Endodermal cell (in vitro differentiated cells): ENCODE data around the gene SUN1. TPM values are rescaled to one million over a fixed set of nuclear protein-coding genes. Genes with fewer than 3 reads are reported as not detected.

ENCODE experiments used
- DNase-seq: peaks from one replicate; pipeline ENCODE4 v3.0.0-alpha.2; 2017
- H3K27ac ChIP-seq: 2 replicates; pipeline ENCODE4 v1.5.1; 2013; ENCODE audit warnings: mild to moderate bottlenecking, low read depth, low read length, moderate library complexity
- H3K27me3 ChIP-seq: 2 replicates; pipeline ENCODE4 v1.6.1; 2013; ENCODE audit warnings: mild to moderate bottlenecking, low read length, moderate library complexity; ENCODE audit not compliant: insufficient read depth, control insufficient read depth, poor library complexity, severe bottlenecking
- H3K36me3 ChIP-seq: 2 replicates; pipeline ENCODE4 v1.7.0; 2013; ENCODE audit warnings: mild to moderate bottlenecking, low read length, moderate library complexity; ENCODE audit not compliant: control insufficient read depth, insufficient read depth
- H3K4me1 ChIP-seq: one replicate; pipeline ENCODE4 v1.7.0; 2013; ENCODE audit warnings: low read length; ENCODE audit not compliant: control insufficient read depth, insufficient read depth
- H3K4me3 ChIP-seq: 2 replicates; pipeline ENCODE4 v1.5.1; 2013; ENCODE audit warnings: mild to moderate bottlenecking, low read length, moderate library complexity
- H3K9ac ChIP-seq: 2 replicates; pipeline ENCODE4 v1.6.1; 2013; ENCODE audit warnings: mild to moderate bottlenecking, low read length, moderate library complexity; ENCODE audit not compliant: poor library complexity, severe bottlenecking; ENCODE audit errors: extremely low read depth
- H3K9me3 ChIP-seq: 2 replicates; pipeline ENCODE4 v1.6.1; 2013; ENCODE audit warnings: mild to moderate bottlenecking, low read length, moderate library complexity; ENCODE audit not compliant: control insufficient read depth
- H3K27ac Mint-ChIP-seq: 2 replicates; pipeline ENCODE4 v1.8.0; 2020; ENCODE audit warnings: mixed read lengths
- H3K27me3 Mint-ChIP-seq: 2 replicates; pipeline ENCODE4 v1.8.0; 2021; ENCODE audit warnings: mild to moderate bottlenecking, mixed read lengths; ENCODE audit not compliant: insufficient read depth
- H3K36me3 Mint-ChIP-seq: 2 replicates; pipeline ENCODE4 v1.8.0; 2020; ENCODE audit warnings: low read depth, mixed read lengths
- H3K4me1 Mint-ChIP-seq: 2 replicates; pipeline ENCODE4 v1.8.0; 2020; ENCODE audit warnings: mixed read lengths
- H3K4me3 Mint-ChIP-seq: 2 replicates; pipeline ENCODE4 v1.8.0; 2020; ENCODE audit warnings: mild to moderate bottlenecking, moderate library complexity, mixed read lengths
- H3K9me3 Mint-ChIP-seq: 2 replicates; pipeline ENCODE4 v1.8.0; 2020; ENCODE audit warnings: mild to moderate bottlenecking, mixed read lengths
- WGBS, 2 experiments: methylation state at CpG; one replicate each; pipeline versions ENCODE4 v1.1.5 to v1.1.7; 2013; ENCODE audit warnings: missing lambda C conversion rate in 2 of 2, mixed read lengths in 1 of 2; ENCODE audit not compliant: insufficient coverage in 1 of 2, insufficient read length in 1 of 2; 5-methylcytosine and 5-hydroxymethylcytosine counted together
- total RNA-seq, 2 donors: library from RNA; stranded (reverse); fragmentation: NEBNext Ultra II Directional in 1 of 2; extraction: Animal tissue kit (Norgen Biotek cat#: 25700) in 1 of 2; gene quantifications; 2 replicates in 1 of 2; 3 replicates in 1 of 2; pipeline ENCODE4 v1.2.1, GENCODE V29; 2021
- TF ChIP-seq, protein P1 (sequence below): fragments of 200-600 bp; sonication (generic); conservative IDR thresholded peaks from 2 replicates; pipeline ENCODE4 v1.5.0; 2021; ENCODE audit warnings: antibody characterized with exemption, mild to moderate bottlenecking

The SUN1 gene
- total RNA-seq, 2 donors from 2014 or later, result 133 to 136 TPM

DNA sequence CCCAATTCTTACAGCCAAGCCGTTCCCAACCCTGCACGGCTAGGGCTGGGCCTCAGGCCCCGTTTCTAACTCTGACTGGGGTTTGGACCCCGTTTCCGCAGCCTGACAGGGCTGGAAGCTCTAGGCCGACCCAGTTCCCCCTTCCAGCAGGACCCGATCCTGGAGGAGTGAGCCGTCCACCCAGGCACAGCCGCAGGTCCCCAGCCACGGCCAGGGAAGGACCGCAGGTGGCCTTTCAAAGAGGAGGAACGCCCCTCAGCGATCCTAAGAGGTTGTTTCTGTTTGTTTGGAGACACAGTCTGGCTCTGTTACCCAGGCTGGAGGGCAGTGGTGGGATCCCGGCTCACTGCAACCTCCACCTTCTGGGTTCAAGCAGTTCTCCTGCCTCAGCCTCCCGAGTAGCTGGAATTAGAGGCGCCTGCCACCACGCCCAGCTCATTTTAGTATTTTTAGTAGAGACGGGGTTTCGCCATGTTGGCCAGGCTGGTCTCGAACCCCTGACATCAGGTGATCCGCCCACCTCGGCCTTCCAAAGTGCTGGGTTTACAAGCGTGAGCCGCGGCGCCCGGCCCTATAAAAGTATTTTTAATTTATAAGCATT is 43.3 kb downstream of the SUN1 start:
- H3K36me3 Mint-ChIP-seq, result peaks cover 52% of the 10 kb centered on the region
- peak overlapping the region; percentile 48 for H3K27ac Mint-ChIP-seq

DNA sequence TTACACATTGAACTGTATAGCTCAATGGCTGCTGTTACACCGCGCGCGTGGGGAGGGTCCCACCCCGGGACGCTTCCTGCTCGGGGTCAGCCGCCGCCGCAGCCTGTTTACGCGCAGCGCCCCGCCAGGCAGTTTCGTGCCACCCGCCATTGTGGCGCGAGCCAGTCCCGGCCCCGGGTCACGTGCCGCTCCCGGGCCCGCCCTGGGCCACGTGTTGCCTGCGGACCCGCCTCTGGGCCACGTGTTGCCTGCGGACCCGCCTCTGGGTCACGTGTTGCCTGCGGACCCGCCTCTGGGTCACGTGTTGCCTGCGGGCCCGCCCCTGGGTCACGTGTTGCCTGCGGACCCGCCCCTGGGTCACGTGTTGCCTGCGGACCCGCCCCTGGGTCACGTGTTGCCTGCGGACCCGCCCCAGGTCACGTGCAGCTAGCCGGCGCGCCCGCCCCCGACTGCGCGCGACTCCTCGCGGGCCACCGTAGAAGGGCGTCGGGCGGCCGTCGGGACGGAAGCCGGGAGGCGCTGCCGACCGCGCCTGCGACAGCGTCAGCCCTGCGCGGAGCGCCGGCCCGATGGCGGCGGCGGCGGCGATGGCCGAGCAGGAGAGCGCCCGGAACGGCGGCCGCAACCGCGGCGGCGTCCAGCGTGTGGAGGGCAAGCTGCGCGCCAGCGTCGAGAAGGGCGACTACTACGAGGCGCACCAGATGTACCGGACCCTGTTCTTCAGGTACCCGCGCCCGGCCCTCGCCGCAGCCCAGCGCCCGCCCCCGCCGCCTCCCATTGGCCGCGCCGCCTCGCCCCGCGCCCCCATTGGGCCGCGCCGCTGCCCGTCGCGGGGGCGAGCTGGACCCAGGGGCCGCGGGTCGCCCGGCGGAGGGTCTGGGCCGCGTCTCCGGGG is 44.0 kb downstream of the SUN1 start, which contains the start of gene GET4:
TSS of gene GET4 (plus strand) at position 478 of the 895 bp plus-strand sequence. CDS start at position 570, 92 bp downstream.
- H3K9me3 Mint-ChIP-seq, result peaks cover 10% of the 10 kb centered on the region
- Histone ChIP-seq H3K27ac (peak within 1 kb of the TSS; percentile 71), H3K36me3 (peaks cover 59% of the 10 kb centered on the region), H3K9me3 (no peaks in the 10 kb centered on the region), H3K4me3 (peak within 1 kb of the TSS; percentile 81), H3K4me1 (peaks cover 4% of the 10 kb centered on the region), H3K9ac (peak within 1 kb of the TSS; percentile 64), H3K27me3 (no peaks in the 10 kb centered on the region)
- TF ChIP-seq, protein P1, sequence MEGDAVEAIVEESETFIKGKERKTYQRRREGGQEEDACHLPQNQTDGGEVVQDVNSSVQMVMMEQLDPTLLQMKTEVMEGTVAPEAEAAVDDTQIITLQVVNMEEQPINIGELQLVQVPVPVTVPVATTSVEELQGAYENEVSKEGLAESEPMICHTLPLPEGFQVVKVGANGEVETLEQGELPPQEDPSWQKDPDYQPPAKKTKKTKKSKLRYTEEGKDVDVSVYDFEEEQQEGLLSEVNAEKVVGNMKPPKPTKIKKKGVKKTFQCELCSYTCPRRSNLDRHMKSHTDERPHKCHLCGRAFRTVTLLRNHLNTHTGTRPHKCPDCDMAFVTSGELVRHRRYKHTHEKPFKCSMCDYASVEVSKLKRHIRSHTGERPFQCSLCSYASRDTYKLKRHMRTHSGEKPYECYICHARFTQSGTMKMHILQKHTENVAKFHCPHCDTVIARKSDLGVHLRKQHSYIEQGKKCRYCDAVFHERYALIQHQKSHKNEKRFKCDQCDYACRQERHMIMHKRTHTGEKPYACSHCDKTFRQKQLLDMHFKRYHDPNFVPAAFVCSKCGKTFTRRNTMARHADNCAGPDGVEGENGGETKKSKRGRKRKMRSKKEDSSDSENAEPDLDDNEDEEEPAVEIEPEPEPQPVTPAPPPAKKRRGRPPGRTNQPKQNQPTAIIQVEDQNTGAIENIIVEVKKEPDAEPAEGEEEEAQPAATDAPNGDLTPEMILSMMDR, result peak; percentile 44
- WGBS, 2 experiments, result 1% methylated on average over 34 to 129 of the region's 129 CpGs
- peaks cover 48% of the 10 kb centered on the region for H3K36me3 Mint-ChIP-seq
- peak within 1 kb of the TSS; percentile 83 for H3K4me3 Mint-ChIP-seq
- H3K27ac Mint-ChIP-seq, result peak within 1 kb of the TSS; percentile 87
- DNase-seq, result peak; percentile 98
- H3K4me1 Mint-ChIP-seq, result peaks cover 16% of the 10 kb centered on the region
- no peaks in the 10 kb centered on the region for H3K27me3 Mint-ChIP-seq

More for the DNA sequence above, 43.3 kb downstream of the SUN1 start:
- Histone ChIP-seq H3K4me3 (no peak overlapping the region), H3K27me3 (no peaks in the 10 kb centered on the region), H3K9ac (no peak overlapping the region), H3K4me1 (peaks cover 4% of the 10 kb centered on the region), H3K27ac (peak overlapping the region; percentile 6), H3K36me3 (peaks cover 62% of the 10 kb centered on the region), H3K9me3 (no peaks in the 10 kb centered on the region)
- H3K4me3 Mint-ChIP-seq, result no peak overlapping the region
- TF ChIP-seq, protein P1, result no peak
- no peak for DNase-seq
- H3K27me3 Mint-ChIP-seq, result no peaks in the 10 kb centered on the region
- WGBS, 2 experiments, result 92 to 93% methylated on average over 16 to 23 of the region's 27 CpGs
- H3K9me3 Mint-ChIP-seq, result peaks cover 10% of the 10 kb centered on the region
- peaks cover 16% of the 10 kb centered on the region for H3K4me1 Mint-ChIP-seq

DNA sequence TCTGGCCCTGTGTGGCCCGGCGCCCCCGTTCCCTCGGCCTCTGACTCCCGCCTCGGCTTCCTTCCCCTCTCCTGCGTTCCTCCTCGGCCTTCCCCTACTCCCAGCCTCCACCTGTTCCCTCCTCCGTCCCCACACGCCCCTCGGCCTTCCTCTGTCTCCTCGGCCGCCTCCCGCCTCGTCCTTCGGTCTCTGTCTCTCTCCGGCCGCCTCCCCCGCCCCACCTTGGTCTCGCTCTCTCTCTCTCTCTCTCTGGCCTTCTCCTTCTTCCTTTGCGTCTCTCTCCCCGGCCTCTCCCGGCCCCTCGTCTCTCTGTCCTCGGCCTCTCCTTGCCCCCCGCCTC is 44.7 kb downstream of the SUN1 start:
- Mint-ChIP-seq H3K36me3 (peaks cover 47% of the 10 kb centered on the region), H3K27ac (peak overlapping the region; percentile 87), H3K27me3 (no peaks in the 10 kb centered on the region), H3K4me3 (peak overlapping the region; percentile 83), H3K9me3 (peaks cover 10% of the 10 kb centered on the region), H3K4me1 (peaks cover 16% of the 10 kb centered on the region)
- Histone ChIP-seq H3K9ac (peak overlapping the region; percentile 64), H3K27me3 (no peaks in the 10 kb centered on the region), H3K4me3 (peak overlapping the region; percentile 81), H3K9me3 (no peaks in the 10 kb centered on the region), H3K36me3 (peaks cover 54% of the 10 kb centered on the region), H3K4me1 (peaks cover 4% of the 10 kb centered on the region), H3K27ac (peak overlapping the region; percentile 71)
- 0% methylated on average over 19 to 26 of the region's 26 CpGs for WGBS, 2 experiments
- no peak for DNase-seq
- TF ChIP-seq, protein P1, result no peak
